H1 (cell line): ENCODE data around the gene GRID1. TPM values are rescaled to one million over a fixed set of nuclear protein-coding genes. Genes with fewer than 3 reads are reported as not detected.

Source experiments
- BACH1 ChIP-seq: IDR thresholded peaks from 2 replicates; pipeline ENCODE4 v1.6.1; 2012; ENCODE audit warnings: low read length, improper control_type of control experiment
- CTCF ChIP-seq, 3 experiments: IDR thresholded peaks; 1 replicate in 2 of 3; 2 replicates in 1 of 3; pipeline versions ENCODE4 v1.5.1 to v1.6.1; 2011; ENCODE audit warnings: low read length in 3 of 3, mild to moderate bottlenecking in 3 of 3, inconsistent platforms in 2 of 3, low read depth in 1 of 3, moderate library complexity in 1 of 3; ENCODE audit not compliant: insufficient read depth in 1 of 3; ENCODE audit errors: control extremely low read depth in 1 of 3
- GTF2F1 ChIP-seq: IDR thresholded peaks from 2 replicates; pipeline ENCODE4 v1.6.1; 2012; ENCODE audit warnings: low read depth, low read length, improper control_type of control experiment, borderline replicate concordance
- JUN ChIP-seq: IDR thresholded peaks from 2 replicates; pipeline ENCODE4 v1.6.1; 2011; ENCODE audit warnings: low read depth, mild to moderate bottlenecking, improper control_type of control experiment, low read length
- TAF7 ChIP-seq: optimal IDR thresholded peaks from 2 replicates; pipeline ENCODE3; 2011; ENCODE audit warnings: low read depth, mild to moderate bottlenecking, inconsistent platforms, low read length, moderate library complexity, borderline replicate concordance
- TEAD4 ChIP-seq: IDR thresholded peaks from 2 replicates; pipeline ENCODE4 v1.6.1; 2012; ENCODE audit warnings: low read depth, low read length, inconsistent platforms, mixed read lengths
- USF2 ChIP-seq: IDR thresholded peaks from 2 replicates; pipeline ENCODE4 v1.6.1; 2011; ENCODE audit warnings: low read length, improper control_type of control experiment
- polyA plus RNA-seq, 7 experiments: library from polyadenylated mRNA; depleted of rRNA in 3 of 7; stranded (reverse) in 5 of 7; unstranded in 2 of 7; fragments of >200 nt in 5 of 7; fragments of 200-250 nt in 2 of 7; gene quantifications; 1 replicate in 5 of 7; 2 replicates in 1 of 7; 4 replicates in 1 of 7; pipeline versions ENCODE4 v1.2.1 to v1.2.3, GENCODE V29; 2011 to 2013; ENCODE audit warnings: missing spikeins in 2 of 7, mixed read lengths in 2 of 7
- total RNA-seq: library from RNA; stranded (reverse); fragmentation: NEBNext Ultra II Directional; extraction: Animal tissue kit (Norgen Biotek cat#: 25700); gene quantifications from 2 replicates; pipeline ENCODE4 v1.2.1, GENCODE V29; 2021

Gene GRID1
- total and polyA plus RNA-seq, 2 of the 8 experiments (the other 6 are each of a cell fraction or from before 2014, with no cell fraction given): 0.22 to 0.30 TPM

GRCh38 chr10:85977642-85978041 lies 389.0 kb downstream of the GRID1 start (continued):
- no peak for TF ChIP-seq CTCF (IDR thresholded peaks at IDR 0.05; ENCODE audit: control extremely low read depth in 1 of 3, insufficient read depth in 1 of 3, low read depth in 1 of 3, low read length in 3 of 3)
- TF ChIP-seq JUN: no peak
- no peak for TF ChIP-seq TEAD4
- TF ChIP-seq USF2: no peak
- no peak for TF ChIP-seq GTF2F1
- no peak for TF ChIP-seq BACH1
- no peak for TF ChIP-seq TAF7
- TF ChIP-seq, all 59 proteins: peak for 0
